Stimulated activated CD8-positive, alpha-beta memory T cell treated with anti-CD3 and anti-CD28 coated beads, Interleukin-15, amount 100 ng/mL, for 48 hours (primary cell): ENCODE results near the gene DCHS1.

Experiments used
- DNase-seq, 2 donors: peaks; one replicate each; pipeline ENCODE4 v3.0.0-alpha.2; 2020; ENCODE audit warnings: low read depth in 2 of 2

Gene DCHS1

GRCh38 chr11:6594142-6594768, 61.4 kb downstream of the DCHS1 start:
- DNase-seq: no peak

- DNase-seq: no peak
Observed at GRCh38 chr11:6588018-6588417, 67.6 kb downstream of the DCHS1 start.

- no peak for DNase-seq
Observed at GRCh38 chr11:6587360-6587953, 68.2 kb downstream of the DCHS1 start.

GRCh38 chr11:6586434-6587359, 68.9 kb downstream of the DCHS1 start:
- no peak for DNase-seq

GRCh38 chr11:6584528-6584927, 71.1 kb downstream of the DCHS1 start:
- no peak for DNase-seq

- no peak for DNase-seq
Observed at GRCh38 chr11:6583584-6583983, 72.0 kb downstream of the DCHS1 start.

GRCh38 chr11:6579681-6580080, 75.9 kb downstream of the DCHS1 start:
- DNase-seq: no peak

- DNase-seq: no peak
Observed at GRCh38 chr11:6578134-6578533, 77.5 kb downstream of the DCHS1 start.

- no peak for DNase-seq
Observed at GRCh38 chr11:6576471-6577373, 78.9 kb downstream of the DCHS1 start.

- no peak for DNase-seq
Observed at GRCh38 chr11:6574816-6575715, 80.5 kb downstream of the DCHS1 start.

- DNase-seq: no peak
Observed at GRCh38 chr11:6572215-6572614, 83.4 kb downstream of the DCHS1 start.

GRCh38 chr11:6571434-6572008, 84.1 kb downstream of the DCHS1 start:
- no peak for DNase-seq
